ENCODE results near the gene WWOX.

DNA sequence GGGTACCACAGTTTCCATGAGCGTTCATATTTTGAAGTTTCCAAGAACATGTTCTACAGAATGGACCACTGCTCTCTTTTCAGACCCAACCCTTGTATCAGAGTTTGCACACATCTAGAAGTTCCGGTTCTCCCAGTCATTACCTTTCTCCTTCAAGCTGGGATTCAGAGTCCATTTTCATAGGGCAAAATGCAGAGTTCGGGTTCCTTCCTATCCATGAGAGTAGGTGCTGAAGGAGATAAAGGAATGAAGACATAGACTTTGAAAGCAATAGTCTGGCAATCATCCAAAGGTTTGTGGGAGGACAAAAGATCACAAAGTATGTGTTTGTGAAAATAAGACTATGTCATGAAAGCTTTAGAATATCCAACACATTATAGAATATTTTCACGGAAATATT is 801.5 kb downstream of the WWOX start:
- no peak for TF ChIP-seq POLR2A (IDR thresholded peaks at IDR 0.05)
- TF ChIP-seq, protein P1, sequence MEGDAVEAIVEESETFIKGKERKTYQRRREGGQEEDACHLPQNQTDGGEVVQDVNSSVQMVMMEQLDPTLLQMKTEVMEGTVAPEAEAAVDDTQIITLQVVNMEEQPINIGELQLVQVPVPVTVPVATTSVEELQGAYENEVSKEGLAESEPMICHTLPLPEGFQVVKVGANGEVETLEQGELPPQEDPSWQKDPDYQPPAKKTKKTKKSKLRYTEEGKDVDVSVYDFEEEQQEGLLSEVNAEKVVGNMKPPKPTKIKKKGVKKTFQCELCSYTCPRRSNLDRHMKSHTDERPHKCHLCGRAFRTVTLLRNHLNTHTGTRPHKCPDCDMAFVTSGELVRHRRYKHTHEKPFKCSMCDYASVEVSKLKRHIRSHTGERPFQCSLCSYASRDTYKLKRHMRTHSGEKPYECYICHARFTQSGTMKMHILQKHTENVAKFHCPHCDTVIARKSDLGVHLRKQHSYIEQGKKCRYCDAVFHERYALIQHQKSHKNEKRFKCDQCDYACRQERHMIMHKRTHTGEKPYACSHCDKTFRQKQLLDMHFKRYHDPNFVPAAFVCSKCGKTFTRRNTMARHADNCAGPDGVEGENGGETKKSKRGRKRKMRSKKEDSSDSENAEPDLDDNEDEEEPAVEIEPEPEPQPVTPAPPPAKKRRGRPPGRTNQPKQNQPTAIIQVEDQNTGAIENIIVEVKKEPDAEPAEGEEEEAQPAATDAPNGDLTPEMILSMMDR (IDR thresholded peaks at IDR 0.05): no peak
